ENCODE measurements around the gene SOX6.

DNA sequence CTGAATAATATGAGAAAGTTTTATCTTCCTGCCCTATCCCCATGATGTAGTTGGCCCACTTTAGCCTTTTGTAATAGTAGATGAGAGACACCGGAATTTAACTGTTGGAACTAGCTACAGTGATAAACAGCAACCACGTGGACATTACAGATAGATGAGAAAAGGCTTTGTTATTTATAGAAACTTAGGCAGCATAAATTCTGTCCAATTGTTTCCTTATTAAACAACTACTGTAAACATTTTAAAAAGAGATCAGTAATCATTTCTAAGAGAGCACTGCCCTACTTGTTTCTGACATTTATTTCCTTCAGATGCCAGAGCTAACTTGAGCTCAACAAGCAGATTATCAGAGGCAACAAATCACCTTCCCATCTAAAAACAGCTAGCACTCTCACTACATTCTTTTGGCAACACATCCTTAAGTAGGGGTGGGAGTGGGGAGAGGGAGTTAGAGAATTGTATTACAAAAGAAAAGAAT lies 63.1 kb downstream of the SOX6 start:
- TF ChIP-seq, protein P1, sequence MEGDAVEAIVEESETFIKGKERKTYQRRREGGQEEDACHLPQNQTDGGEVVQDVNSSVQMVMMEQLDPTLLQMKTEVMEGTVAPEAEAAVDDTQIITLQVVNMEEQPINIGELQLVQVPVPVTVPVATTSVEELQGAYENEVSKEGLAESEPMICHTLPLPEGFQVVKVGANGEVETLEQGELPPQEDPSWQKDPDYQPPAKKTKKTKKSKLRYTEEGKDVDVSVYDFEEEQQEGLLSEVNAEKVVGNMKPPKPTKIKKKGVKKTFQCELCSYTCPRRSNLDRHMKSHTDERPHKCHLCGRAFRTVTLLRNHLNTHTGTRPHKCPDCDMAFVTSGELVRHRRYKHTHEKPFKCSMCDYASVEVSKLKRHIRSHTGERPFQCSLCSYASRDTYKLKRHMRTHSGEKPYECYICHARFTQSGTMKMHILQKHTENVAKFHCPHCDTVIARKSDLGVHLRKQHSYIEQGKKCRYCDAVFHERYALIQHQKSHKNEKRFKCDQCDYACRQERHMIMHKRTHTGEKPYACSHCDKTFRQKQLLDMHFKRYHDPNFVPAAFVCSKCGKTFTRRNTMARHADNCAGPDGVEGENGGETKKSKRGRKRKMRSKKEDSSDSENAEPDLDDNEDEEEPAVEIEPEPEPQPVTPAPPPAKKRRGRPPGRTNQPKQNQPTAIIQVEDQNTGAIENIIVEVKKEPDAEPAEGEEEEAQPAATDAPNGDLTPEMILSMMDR (IDR thresholded peaks at IDR 0.05): no peak
- no peak for TF ChIP-seq POLR2AphosphoS5 (IDR thresholded peaks at IDR 0.05; ENCODE audit: low read depth, low read length)
- no peak for TF ChIP-seq TCF7L2 (IDR thresholded peaks at IDR 0.05; ENCODE audit: low read depth, low read length)
